Skin of body (tissue), 2 donors: Measurements from ENCODE around the gene MKI67. TPM values are rescaled to one million over a fixed set of nuclear protein-coding genes. Genes with fewer than 3 reads are reported as not detected.
A peak's percentile ranks its signal among the peaks of the same experiment; 100 is the strongest.

ENCODE experiments used
- DNase-seq: peaks from one replicate; lab custom pipeline; 2025; lab: John Stamatoyannopoulos, UW
- total RNA-seq: library from RNA; depleted of rRNA; stranded (reverse); fragments of >200 nt; gene quantifications from one replicate; pipeline ENCODE4 v1.2.3, GENCODE V29; 2014

Gene MKI67
- total RNA-seq, 1 donor from 2014 or later = 15.4 TPM

- DNase-seq = no peak
Measured at GRCh38 chr10:128083191-128083895, 42.9 kb downstream of the MKI67 start.

GRCh38 chr10:128081720-128082119 is 44.5 kb downstream of the MKI67 start:
- DNase-seq = no peak

- DNase-seq = no peak
Measured at GRCh38 chr10:128081222-128081621, 45.0 kb downstream of the MKI67 start.

- DNase-seq = no peak
Measured at GRCh38 chr10:128080641-128081040, 45.6 kb downstream of the MKI67 start.

DNA sequence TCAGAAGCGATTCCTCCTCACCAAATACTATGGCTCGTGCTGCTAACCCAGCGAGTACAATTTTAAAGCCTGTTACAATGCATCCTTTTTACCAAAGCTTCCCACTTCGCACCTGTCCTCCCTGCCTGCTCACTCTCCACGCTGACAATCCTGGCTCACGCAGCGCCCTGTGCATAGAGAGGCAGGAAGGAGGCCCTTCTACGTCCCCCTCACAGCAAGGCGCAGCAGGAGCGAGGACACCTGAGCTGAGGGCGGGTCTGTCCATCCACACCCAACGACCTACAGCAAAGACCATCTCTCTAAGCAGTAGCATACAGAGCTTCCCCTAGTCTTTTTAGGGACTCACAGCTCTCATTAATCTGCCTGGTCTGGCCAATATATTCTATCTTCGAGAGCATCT is 46.0 kb downstream of the MKI67 start:
- DNase-seq = no peak

- peak; percentile 42 for DNase-seq
Measured at GRCh38 chr10:128078136-128078969, 47.9 kb downstream of the MKI67 start.

GRCh38 chr10:128077155-128077875 is 48.9 kb downstream of the MKI67 start:
- DNase-seq = no peak

DNA sequence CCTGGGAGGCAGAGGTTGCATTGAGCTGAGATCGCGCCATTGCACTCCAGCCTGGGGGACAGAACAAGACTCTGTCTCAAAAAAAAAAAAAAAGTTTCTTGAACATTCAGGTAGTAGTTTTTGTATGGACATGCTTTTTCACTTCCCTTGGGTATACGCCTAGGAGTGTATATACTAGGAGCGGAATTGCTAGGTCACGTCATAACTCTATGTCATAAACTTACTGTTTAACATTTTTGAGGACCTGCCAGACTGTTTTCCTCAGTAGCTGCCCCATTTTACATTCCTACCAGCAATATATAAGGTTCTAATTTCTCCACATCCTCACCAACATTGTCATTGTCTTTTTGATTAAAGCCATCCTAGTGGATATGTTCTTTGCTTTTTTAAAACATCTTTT is 51.6 kb downstream of the MKI67 start:
- DNase-seq = no peak

- no peak for DNase-seq
Measured at GRCh38 chr10:128073890-128074289, 52.3 kb downstream of the MKI67 start.

- no peak for DNase-seq
Measured at GRCh38 chr10:128072941-128073645, 53.1 kb downstream of the MKI67 start.

- no peak for DNase-seq
Measured at GRCh38 chr10:128072046-128072445, 54.2 kb downstream of the MKI67 start.

DNA sequence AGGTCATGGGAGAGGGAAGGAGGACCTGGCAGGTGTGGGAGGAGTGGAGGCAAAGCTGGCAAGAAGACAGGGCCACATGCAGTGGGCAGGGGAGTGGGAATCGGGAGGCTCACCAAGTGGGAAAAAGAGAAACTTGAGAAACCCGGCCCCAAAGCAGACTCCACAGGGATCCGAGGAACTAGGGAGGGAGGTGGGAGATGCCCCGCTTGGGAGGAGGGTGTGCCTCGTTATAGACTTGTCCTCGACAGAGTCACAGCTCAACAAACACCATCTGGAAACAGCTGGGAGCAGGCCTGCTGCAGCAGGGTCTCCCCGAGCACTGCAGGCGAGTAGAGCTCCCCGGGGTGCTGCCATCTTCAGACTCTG is 54.8 kb downstream of the MKI67 start:
- no peak for DNase-seq

GRCh38 chr10:128070721-128071416 is 55.4 kb downstream of the MKI67 start:
- DNase-seq = no peak

- DNase-seq = no peak
Measured at GRCh38 chr10:128070161-128070560, 56.1 kb downstream of the MKI67 start.

GRCh38 chr10:128069351-128070051 is 56.7 kb downstream of the MKI67 start:
- peak; percentile 74 for DNase-seq

DNA sequence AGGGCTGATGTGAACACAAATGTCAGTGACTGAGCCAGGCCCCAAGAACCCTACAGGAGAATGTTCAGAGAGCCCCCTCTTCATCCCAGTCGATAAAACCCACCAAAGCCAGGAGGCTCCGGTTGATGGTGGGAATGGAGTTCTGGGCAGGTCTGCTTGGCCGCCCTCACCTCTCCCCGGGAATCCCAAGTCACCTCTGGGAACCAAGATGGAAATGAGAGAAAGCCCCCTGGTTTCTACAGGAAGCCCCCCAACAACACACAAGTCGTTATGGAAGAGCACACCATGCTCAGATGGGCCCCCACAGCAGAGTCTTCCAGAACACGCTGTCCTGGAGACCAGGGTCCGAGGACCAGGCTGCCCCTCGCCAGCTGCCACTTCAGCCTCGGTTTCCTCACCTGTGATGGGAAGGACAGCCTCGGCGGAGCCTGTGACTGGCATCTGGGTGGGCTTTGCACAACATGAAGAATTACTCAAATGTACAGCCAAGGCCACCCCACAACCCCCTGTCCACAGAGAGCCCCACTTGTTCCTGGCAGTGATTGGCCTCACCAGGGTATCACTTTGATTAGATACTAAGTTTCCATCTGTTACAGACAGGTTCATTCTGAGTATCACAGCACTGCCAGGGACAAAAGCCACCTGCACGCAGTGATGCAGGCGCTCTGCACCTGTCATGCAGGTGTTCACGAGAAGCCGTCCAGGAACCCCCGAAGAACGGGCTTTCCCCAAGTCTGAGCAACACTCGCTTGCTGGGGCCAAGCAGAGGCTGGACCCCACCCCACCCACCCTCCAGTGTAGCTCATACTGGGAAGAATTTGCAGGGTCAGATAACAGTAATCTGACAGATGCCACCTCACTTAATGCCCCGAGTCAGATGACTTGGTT is 57.6 kb downstream of the MKI67 start:
- DNase-seq = no peak

- no peak for DNase-seq
Measured at GRCh38 chr10:128067691-128068397, 58.4 kb downstream of the MKI67 start.

DNA sequence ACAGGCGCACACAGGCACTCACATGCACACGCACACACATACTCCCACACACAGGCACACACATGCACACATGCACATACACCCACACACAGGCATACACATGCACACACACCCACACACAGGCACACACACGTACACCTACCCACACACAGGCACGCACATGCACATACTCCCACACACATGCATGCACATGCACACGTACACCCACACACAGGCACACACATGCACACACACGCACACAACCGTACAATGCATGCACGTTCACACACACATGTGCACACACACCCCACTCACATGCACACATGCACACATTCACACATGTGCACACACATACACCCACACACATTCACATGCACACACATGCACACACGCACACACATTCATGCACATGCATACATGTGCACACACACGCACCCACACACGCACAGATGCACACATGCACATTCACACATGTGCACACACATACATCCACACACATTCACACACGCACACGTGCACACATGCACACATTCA is 59.3 kb downstream of the MKI67 start:
- no peak for DNase-seq
